ENCODE data around the gene ISCA2.

Gene ISCA2

DNA sequence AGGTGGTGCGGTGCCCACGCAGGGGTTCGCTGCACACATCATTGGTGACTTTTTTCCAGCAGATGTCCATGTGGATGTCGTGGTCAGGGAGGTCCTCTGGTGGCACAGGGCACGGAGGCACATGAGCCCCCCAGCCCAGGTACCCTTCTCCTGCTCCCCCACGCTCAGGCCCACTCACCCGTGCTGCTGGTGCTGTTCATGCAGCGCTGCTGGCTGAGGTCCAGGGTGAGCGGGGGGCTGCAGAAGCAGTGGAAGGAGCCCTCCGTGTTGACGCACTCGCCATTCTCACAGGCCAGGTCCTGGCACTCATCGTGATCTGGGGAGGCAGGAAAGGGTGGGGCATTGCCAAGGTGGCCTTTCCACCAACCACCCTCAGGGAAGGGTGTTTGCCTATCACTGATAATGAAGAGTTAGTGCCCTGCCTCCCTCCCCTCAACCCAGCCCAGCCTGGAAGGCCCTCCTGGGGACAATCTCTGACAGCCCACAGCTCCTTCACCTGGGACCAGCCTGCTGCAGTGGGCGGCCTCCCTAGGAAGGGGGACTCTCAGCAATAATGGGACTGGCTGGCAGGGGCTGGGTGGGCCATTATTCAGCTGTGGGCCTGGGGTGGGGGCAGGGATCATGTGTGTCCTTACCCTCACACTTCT, 9.8 kb downstream of the ISCA2 start:
- H3K4me3 ChIP-seq (ENCODE audit: low read length): no peak overlapping the region
- DNase-seq (ENCODE audit: low read depth): no peak
- TF ChIP-seq, protein P1, sequence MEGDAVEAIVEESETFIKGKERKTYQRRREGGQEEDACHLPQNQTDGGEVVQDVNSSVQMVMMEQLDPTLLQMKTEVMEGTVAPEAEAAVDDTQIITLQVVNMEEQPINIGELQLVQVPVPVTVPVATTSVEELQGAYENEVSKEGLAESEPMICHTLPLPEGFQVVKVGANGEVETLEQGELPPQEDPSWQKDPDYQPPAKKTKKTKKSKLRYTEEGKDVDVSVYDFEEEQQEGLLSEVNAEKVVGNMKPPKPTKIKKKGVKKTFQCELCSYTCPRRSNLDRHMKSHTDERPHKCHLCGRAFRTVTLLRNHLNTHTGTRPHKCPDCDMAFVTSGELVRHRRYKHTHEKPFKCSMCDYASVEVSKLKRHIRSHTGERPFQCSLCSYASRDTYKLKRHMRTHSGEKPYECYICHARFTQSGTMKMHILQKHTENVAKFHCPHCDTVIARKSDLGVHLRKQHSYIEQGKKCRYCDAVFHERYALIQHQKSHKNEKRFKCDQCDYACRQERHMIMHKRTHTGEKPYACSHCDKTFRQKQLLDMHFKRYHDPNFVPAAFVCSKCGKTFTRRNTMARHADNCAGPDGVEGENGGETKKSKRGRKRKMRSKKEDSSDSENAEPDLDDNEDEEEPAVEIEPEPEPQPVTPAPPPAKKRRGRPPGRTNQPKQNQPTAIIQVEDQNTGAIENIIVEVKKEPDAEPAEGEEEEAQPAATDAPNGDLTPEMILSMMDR (IDR thresholded peaks at IDR 0.05; ENCODE audit: insufficient read depth, low read depth, low read length, missing control alignments): no peak

DNA sequence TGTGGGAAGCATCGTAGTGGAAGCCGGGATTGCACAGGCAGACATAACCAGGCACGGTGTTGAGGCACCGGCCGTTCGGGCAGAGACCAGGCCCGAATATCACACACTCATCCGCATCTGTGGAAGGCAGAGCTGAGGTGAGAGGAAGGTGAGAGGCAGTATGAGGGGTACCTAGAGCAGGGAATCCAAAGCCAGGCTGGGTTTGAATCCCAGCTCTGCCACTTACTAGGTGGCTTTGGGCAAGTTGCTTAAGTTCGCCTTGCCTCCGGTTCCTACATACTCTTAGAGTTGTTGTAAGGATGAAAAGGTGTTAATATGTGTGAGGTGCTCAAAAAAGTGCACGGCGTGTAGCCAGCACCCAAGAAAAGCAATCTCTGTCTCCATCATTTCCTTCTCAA, 10.4 kb downstream of the ISCA2 start:
- no peak for DNase-seq (ENCODE audit: low read depth)
- TF ChIP-seq, protein P1 (IDR thresholded peaks at IDR 0.05; ENCODE audit: insufficient read depth, low read depth, low read length, missing control alignments): no peak
- no peak overlapping the region for H3K4me3 ChIP-seq (ENCODE audit: low read length)

DNA sequence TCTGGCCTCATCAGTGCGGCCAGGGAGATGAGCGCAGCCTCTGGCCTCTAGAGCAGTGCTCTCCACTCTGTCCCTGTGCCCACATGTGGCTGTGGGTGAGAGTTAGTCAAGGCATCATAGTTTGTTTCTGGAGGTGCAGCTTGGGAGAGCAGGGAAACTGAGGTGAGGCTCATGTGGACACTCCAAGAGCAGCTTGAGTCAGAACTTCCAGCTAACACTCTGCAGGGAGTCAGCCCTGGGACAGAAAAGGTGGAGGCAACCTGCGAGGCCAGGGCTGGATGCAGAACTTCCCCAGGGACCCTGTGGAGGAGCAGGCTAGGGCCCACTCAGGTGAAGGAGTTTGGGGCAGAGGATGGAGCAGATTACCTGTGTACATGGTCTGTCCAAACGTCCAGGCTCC, 10.8 kb downstream of the ISCA2 start:
- no peak overlapping the region for H3K4me3 ChIP-seq (ENCODE audit: low read length)
- DNase-seq (ENCODE audit: low read depth): no peak
- TF ChIP-seq, protein P1 (IDR thresholded peaks at IDR 0.05; ENCODE audit: insufficient read depth, low read depth, low read length, missing control alignments): no peak

DNA sequence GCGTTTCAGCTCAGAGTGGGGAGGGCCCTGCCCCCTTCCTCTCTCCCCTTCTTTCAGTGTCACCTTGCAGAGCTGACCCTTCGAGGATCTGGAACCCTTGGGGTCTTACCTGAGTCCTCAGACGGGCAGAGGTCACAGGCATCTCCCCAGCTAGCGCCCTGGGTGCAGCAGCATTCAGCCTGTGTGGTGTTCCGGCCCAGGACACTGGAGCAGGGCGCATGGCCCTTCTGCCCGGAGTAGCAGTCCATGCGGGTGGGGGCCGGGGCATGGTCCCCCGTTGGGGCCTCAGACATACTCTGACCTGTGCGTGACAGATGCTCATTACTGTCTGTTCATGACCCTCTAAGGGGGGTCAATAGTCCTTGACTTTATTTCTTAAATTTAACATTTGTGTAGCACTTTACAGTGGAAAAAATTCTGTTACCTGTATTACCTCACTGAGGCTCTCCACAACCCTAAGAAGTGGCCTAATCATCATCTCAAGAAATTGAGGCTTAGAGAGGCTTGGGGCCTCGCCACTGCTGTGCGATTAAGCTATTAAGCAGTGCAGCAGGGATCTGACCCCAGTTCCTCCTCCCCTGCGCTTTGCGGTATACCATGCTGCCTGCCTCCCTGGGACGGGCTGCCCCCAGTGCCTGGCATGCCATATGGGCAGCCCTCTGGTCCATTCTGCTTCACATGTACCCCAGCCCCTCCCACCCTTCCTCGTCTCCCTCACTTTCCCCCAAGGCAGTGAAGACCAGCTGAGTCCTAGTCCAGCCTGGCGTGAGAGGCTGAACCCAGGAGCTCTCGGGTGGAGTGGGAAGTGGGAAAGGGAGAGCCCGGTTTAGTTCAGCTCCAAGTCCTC, 11.5 kb downstream of the ISCA2 start:
- DNase-seq (ENCODE audit: low read depth): no peak
- no peak overlapping the region for H3K4me3 ChIP-seq (ENCODE audit: low read length)
- TF ChIP-seq, protein P1 (IDR thresholded peaks at IDR 0.05; ENCODE audit: insufficient read depth, low read depth, low read length, missing control alignments): no peak

DNA sequence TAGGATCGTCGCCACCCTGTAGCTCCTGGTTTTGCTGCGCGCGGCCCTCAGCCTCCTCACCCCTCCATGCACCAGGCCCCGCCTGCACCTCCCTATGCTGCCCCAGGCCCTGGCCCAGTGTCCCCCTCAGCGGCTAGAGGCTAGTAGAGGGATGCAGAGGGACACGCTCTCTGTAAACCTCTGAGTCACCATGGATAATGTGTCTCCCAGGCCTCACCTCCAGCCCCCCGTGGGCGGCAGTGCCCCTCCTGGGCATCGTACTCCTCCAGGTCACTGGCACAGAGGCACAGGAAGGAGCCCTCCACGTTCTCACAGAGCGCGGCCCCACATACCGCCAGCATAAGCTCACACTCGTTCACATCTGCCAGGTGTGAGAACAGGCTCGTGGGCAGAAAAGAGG, 12.3 kb downstream of the ISCA2 start:
- DNase-seq (ENCODE audit: low read depth): no peak
- H3K4me3 ChIP-seq (ENCODE audit: low read length): no peak overlapping the region
- TF ChIP-seq, protein P1 (IDR thresholded peaks at IDR 0.05; ENCODE audit: insufficient read depth, low read depth, low read length, missing control alignments): no peak

DNA sequence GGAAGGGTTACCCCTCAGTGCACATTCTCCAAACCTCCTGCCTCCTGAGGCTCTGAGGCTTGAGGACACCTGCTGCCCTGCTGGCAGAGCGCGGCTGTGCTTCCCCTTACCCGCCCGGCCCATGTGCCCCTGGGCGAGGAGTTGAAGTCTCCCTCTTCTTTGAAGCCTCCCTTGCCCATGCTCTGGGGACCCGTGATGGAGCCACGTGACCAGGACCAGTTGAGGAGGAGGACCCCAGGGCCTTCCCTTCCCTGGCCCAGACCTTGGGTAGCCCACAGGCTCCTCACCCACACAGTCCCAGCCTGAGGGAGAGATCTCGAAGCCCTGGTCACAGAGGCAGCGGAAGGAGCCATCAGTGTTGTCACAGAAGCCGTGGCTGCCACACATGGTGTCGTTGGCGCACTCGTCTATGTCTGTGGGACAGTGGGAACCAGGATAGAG, 12.9 kb downstream of the ISCA2 start:
- TF ChIP-seq, protein P1 (IDR thresholded peaks at IDR 0.05; ENCODE audit: insufficient read depth, low read depth, low read length, missing control alignments): no peak
- no peak overlapping the region for H3K4me3 ChIP-seq (ENCODE audit: low read length)
- no peak for DNase-seq (ENCODE audit: low read depth)

Measured in epithelial cell of esophagus (primary cell).